IMR-90 (cell line): ENCODE measurements around the gene KMT2E. TPM values are rescaled to one million over a fixed set of nuclear protein-coding genes. Genes with fewer than 3 reads are reported as not detected.

Experiments used
- ATAC-seq: fragments of 200-7000 bp; cut with Tn5 transposase; 2 replicates; pipeline ENCODE4 v1.9.1; 2020; ENCODE audit warnings: low read depth, mild to moderate bottlenecking, moderate library complexity
- BruUV-seq: library from RNA; stranded (reverse); fragments of 400-500 nt; replicated peaks from 2 replicates; lab custom pipeline; 2021; lab: Mats Ljungman, UMichigan
- CTCF ChIA-PET: fragments of 300-600 bp; formaldehyde crosslinking; extraction: SDS; loops from one replicate; lab custom pipeline; 2021; ENCODE audit warnings: antibody characterized with exemption; lab: Yijun Ruan, JAX
- POLR2A ChIA-PET: fragments of 300-600 bp; sonication (Branson Sonifier 250); formaldehyde crosslinking; loops from one replicate; lab custom pipeline; 2022; ENCODE audit warnings: antibody characterized with exemption; ENCODE audit not compliant: unreplicated experiment; lab: Charles Lee
- DNase-seq: peaks from one replicate; pipeline ENCODE4 v3.0.0; 2013
- H2AFZ ChIP-seq: replicated peaks from 2 replicates; pipeline ENCODE3; 2013; ENCODE audit warnings: low read length, mild to moderate bottlenecking; ENCODE audit not compliant: poor library complexity
- H2AK5ac ChIP-seq: 2 replicates; pipeline ENCODE4 v1.6.1; 2013; ENCODE audit warnings: low read depth, low read length, inconsistent platforms
- H2AK9ac ChIP-seq: replicated peaks from 2 replicates; pipeline ENCODE3; 2013; ENCODE audit warnings: mild to moderate bottlenecking, low read depth, low read length, moderate library complexity; ENCODE audit not compliant: poor library complexity
- H2BK120ac ChIP-seq: 2 replicates; pipeline ENCODE4 v1.6.1; 2013; ENCODE audit warnings: low read depth, low read length, inconsistent platforms
- H2BK15ac ChIP-seq: 3 replicates; pipeline ENCODE4 v1.6.1; 2013; ENCODE audit warnings: low read depth, low read length, inconsistent platforms
- H2BK20ac ChIP-seq: 2 replicates; pipeline ENCODE4 v1.6.1; 2013; ENCODE audit warnings: low read depth, mild to moderate bottlenecking, inconsistent platforms, low read length, moderate library complexity
- H2BK5ac ChIP-seq: 2 replicates; pipeline ENCODE4 v1.6.1; 2013; ENCODE audit warnings: mild to moderate bottlenecking, low read depth, low read length, inconsistent platforms; ENCODE audit not compliant: poor library complexity, severe bottlenecking
- H3K14ac ChIP-seq: replicated peaks from 2 replicates; pipeline ENCODE4 v1.6.1; 2013; ENCODE audit warnings: low read depth, low read length, inconsistent platforms
- H3K18ac ChIP-seq: 2 replicates; pipeline ENCODE4 v1.6.1; 2013; ENCODE audit warnings: low read depth, low read length, control low read depth
- H3K23ac ChIP-seq: 2 replicates; pipeline ENCODE4 v1.6.1; 2013; ENCODE audit warnings: low read depth, low read length, inconsistent platforms
- H3K27ac ChIP-seq: 2 replicates; pipeline ENCODE4 v1.5.1; 2013; ENCODE audit warnings: mild to moderate bottlenecking, control low read depth, low read length; ENCODE audit not compliant: insufficient read depth
- H3K27me3 ChIP-seq: 2 replicates; pipeline ENCODE4 v1.6.1; 2013; ENCODE audit warnings: low read length; ENCODE audit not compliant: control insufficient read depth, insufficient read depth
- H3K36me3 ChIP-seq: 2 replicates; pipeline ENCODE4 v1.6.1; 2013; ENCODE audit warnings: low read length, mixed read lengths; ENCODE audit not compliant: control insufficient read depth, insufficient read depth
- H3K4ac ChIP-seq: 2 replicates; pipeline ENCODE4 v1.6.1; 2013; ENCODE audit warnings: low read depth, low read length, inconsistent platforms
- H3K4me1 ChIP-seq: 2 replicates; pipeline ENCODE4 v1.6.1; 2013; ENCODE audit warnings: low read length, mixed read lengths; ENCODE audit not compliant: control insufficient read depth, insufficient read depth
- H3K4me2 ChIP-seq: 2 replicates; pipeline ENCODE4 v1.6.1; 2013; ENCODE audit warnings: low read depth, mild to moderate bottlenecking, control low read depth, low read length, moderate library complexity
- H3K4me3 ChIP-seq: 2 replicates; pipeline ENCODE4 v1.5.1; 2013; ENCODE audit warnings: low read depth, mild to moderate bottlenecking, control low read depth, low read length, moderate library complexity; ENCODE audit not compliant: insufficient read depth
- H3K56ac ChIP-seq: 2 replicates; pipeline ENCODE4 v1.6.1; 2013; ENCODE audit warnings: low read length, inconsistent platforms; ENCODE audit not compliant: insufficient read depth; ENCODE audit errors: extremely low read depth
- H3K79me1 ChIP-seq, 2 experiments: 2 replicates each; pipeline ENCODE4 v1.6.1; 2013; ENCODE audit warnings: low read length in 2 of 2, inconsistent platforms in 1 of 2, low read depth in 1 of 2
- H3K9ac ChIP-seq: 2 replicates; pipeline ENCODE4 v1.6.1; 2013; ENCODE audit warnings: low read depth, low read length, control low read depth
- H3K9me1 ChIP-seq: 2 replicates; pipeline ENCODE4 v1.6.1; 2013; ENCODE audit warnings: low read length, inconsistent platforms; ENCODE audit not compliant: insufficient read depth
- H3K9me3 ChIP-seq: 2 replicates; pipeline ENCODE4 v1.6.1; 2013; ENCODE audit warnings: low read length; ENCODE audit not compliant: control insufficient read depth, insufficient read depth
- H4K20me1 ChIP-seq: 2 replicates; pipeline ENCODE4 v1.6.1; 2013; ENCODE audit warnings: low read length, inconsistent platforms; ENCODE audit not compliant: insufficient read depth
- H4K5ac ChIP-seq: 2 replicates; pipeline ENCODE4 v1.6.1; 2013; ENCODE audit warnings: mild to moderate bottlenecking, low read depth, low read length, control low read depth
- H4K8ac ChIP-seq, 2 experiments: 2 replicates each; pipeline ENCODE4 v1.6.1; 2013; ENCODE audit warnings: low read depth in 2 of 2, low read length in 2 of 2, control low read depth in 1 of 2, inconsistent platforms in 1 of 2
- H4K91ac ChIP-seq: 2 replicates; pipeline ENCODE4 v1.6.1; 2013; ENCODE audit warnings: low read depth, low read length, inconsistent platforms; ENCODE audit not compliant: insufficient read depth
- BHLHE40 ChIP-seq: fragments of 150-350 bp; IDR thresholded peaks from 2 replicates; pipeline ENCODE4 v1.6.1; 2016; ENCODE audit warnings: mild to moderate bottlenecking, low read depth, low read length
- CEBPB ChIP-seq: IDR thresholded peaks from 2 replicates; pipeline ENCODE4 v1.6.1; 2012; ENCODE audit warnings: low read depth, low read length, improper control_type of control experiment
- CTCF ChIP-seq: conservative IDR thresholded peaks from 2 replicates; pipeline ENCODE4 v1.5.1; 2012; ENCODE audit warnings: mild to moderate bottlenecking, low read depth, low read length, improper control_type of control experiment
- FOS ChIP-seq: fragments of 150-350 bp; IDR thresholded peaks from 2 replicates; pipeline ENCODE4 v1.6.1; 2016; ENCODE audit warnings: low read depth, low read length
- MAFK ChIP-seq: IDR thresholded peaks from 2 replicates; pipeline ENCODE4 v1.6.1; 2012; ENCODE audit warnings: low read depth, low read length, improper control_type of control experiment
- MXI1 ChIP-seq: IDR thresholded peaks from 2 replicates; pipeline ENCODE4 v1.6.1; 2012; ENCODE audit warnings: low read depth, mild to moderate bottlenecking, low read length, moderate library complexity, borderline replicate concordance
- NFE2L2 ChIP-seq: fragments of 150-350 bp; IDR thresholded peaks from 2 replicates; pipeline ENCODE4 v1.6.1; 2016; ENCODE audit warnings: low read depth, mild to moderate bottlenecking, low read length
- POLR2A ChIP-seq: IDR thresholded peaks from 2 replicates; pipeline ENCODE4 v1.6.1; 2012; ENCODE audit warnings: mild to moderate bottlenecking, low read depth, low read length
- RAD21 ChIP-seq: IDR thresholded peaks from 2 replicates; pipeline ENCODE4 v1.6.1; 2012; ENCODE audit warnings: low read length, improper control_type of control experiment
- RFX5 ChIP-seq: IDR thresholded peaks from 2 replicates; pipeline ENCODE4 v1.8.0; 2012; ENCODE audit warnings: low read depth, mild to moderate bottlenecking, low read length, moderate library complexity
- SMC3 ChIP-seq: fragments of 150-350 bp; IDR thresholded peaks from 2 replicates; pipeline ENCODE4 v1.6.1; 2016; ENCODE audit warnings: low read depth, mild to moderate bottlenecking, antibody characterized with exemption, low read length, moderate library complexity
- USF2 ChIP-seq: fragments of 150-350 bp; IDR thresholded peaks from 2 replicates; pipeline ENCODE4 v1.6.1; 2017; ENCODE audit warnings: mild to moderate bottlenecking, antibody characterized with exemption, low read length, low read depth
- WGBS, 2 experiments: methylation state at CpG; one replicate each; pipeline versions ENCODE4 v1.1.5 to v1.1.7; 2013; ENCODE audit warnings: missing lambda C conversion rate in 2 of 2; ENCODE audit not compliant: insufficient read length in 1 of 2; ENCODE audit errors: extremely low coverage in 2 of 2; 5-methylcytosine and 5-hydroxymethylcytosine counted together
- dilution Hi-C: fragments of 300-500 bp; cut with HindIII; formaldehyde crosslinking; loops from one replicate; pipeline ENCODE4 v1.14.3; 2018; ENCODE audit warnings: low sequenced_read_pairs; ENCODE audit not compliant: unreplicated experiment
- in situ Hi-C: fragments of 300-500 bp; cut with MboI; formaldehyde crosslinking; loops from 3 replicates; pipeline ENCODE4 v1.14.3; 2019; ENCODE audit warnings: low sequenced_read_pairs, inconsistent platforms, mixed read lengths
- intact Hi-C: fragments of 100-400 bp; cut with micrococcal nuclease; formaldehyde crosslinking; loops from 2 replicates; pipeline ENCODE4 v1.10.0; 2022
- polyA plus RNA-seq, 3 experiments: library from polyadenylated mRNA; depleted of rRNA; stranded (reverse); fragments of >200 nt; gene quantifications; 2 replicates each; pipeline ENCODE4 v1.2.3, GENCODE V29; 2012; ENCODE audit warnings: low replicate concordance in 1 of 3
- total RNA-seq: library from RNA; depleted of rRNA; stranded (reverse); fragments of >200 nt; gene quantifications from 2 replicates; pipeline ENCODE4 v1.2.3, GENCODE V29; 2012

KMT2E gene
- total and polyA plus RNA-seq, 2 of the 4 experiments (the other 2 are of a cell fraction), result 16.8 to 79.2 TPM

- Histone ChIP-seq H2AFZ (no peak overlapping the region), H2BK15ac (no peak overlapping the region), H3K23ac (no peak overlapping the region), H3K4ac (no peak overlapping the region), H2BK20ac (no peak overlapping the region), H4K5ac (no peak overlapping the region), H3K9me3 (no peaks in the 10 kb centered on the region), H2AK5ac (no peak overlapping the region), H4K20me1 (peaks cover 98% of the 10 kb centered on the region), H3K56ac (no peak overlapping the region), H3K36me3 (peaks cover 7% of the 10 kb centered on the region), H3K9me1 (peaks cover 18% of the 10 kb centered on the region), H3K27me3 (no peaks in the 10 kb centered on the region), H3K4me1 (peaks cover 2% of the 10 kb centered on the region), H4K8ac (no peak overlapping the region), H3K9ac (no peak overlapping the region), H3K27ac (no peak overlapping the region), H3K4me2 (no peak overlapping the region), H2BK120ac (no peak overlapping the region), H3K4me3 (no peak overlapping the region), H2AK9ac (no peak overlapping the region), H3K18ac (no peak overlapping the region), H4K91ac (no peak overlapping the region), H2BK5ac (no peak overlapping the region), H3K79me1 (peaks cover 0 to 36% of the 10 kb centered on the region in 2 experiments; a peak in 3 of 4 replicates), H3K14ac (no peak overlapping the region)
- intact Hi-C loops, result no loop called here
- ChIA-PET POLR2A (no interaction called here), CTCF (no interaction called here)
- TF ChIP-seq FOS (no peak), USF2 (no peak), RFX5 (no peak), CEBPB (no peak), MAFK (no peak), RAD21 (no peak), BHLHE40 (no peak), NFE2L2 (no peak), MXI1 (no peak), SMC3 (no peak), CTCF (no peak), POLR2A (no peak)
- no peak for ATAC-seq
- no CpG with 5 or more reads among the region's 4 CpGs for WGBS, 2 experiments
- dilution Hi-C loops, result no loop called here
- BruUV-seq, result no TSS peak
- in situ Hi-C loops, result no loop called here
- DNase-seq, result no peak
Observed at GRCh38 chr7:105000200-105000599, 13.8 kb upstream of the KMT2E start.
